GM20000 (cell line): Measurements from ENCODE around the gene FCN3.

Experiments used
- DNase-seq: peaks from one replicate; pipeline ENCODE4 v3.0.0; 2012; ENCODE audit warnings: low spot score
- TF ChIP-seq, protein P1 (sequence below): IDR thresholded peaks from 2 replicates; pipeline ENCODE4 v1.5.1; 2012; ENCODE audit warnings: mild to moderate bottlenecking, control low read depth; ENCODE audit errors: extremely low read depth, missing control alignments

FCN3 gene

DNA sequence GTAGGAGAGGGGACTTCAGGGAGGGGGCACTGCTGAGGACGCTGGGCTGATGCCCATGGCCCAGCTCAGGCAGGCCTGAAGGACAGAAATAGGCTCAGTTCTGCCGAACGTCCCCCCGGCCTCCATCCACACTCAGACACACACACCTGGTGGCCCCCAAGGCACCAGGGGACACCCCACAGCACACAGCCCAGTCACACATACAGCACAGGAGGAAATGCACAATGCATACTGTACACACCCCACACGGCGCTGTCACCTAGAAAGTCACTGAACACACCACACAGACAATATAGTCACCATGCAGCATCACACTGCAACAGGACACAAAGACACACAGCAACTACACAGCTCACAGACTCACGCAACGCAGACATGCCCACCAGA is 32.2 kb downstream of the FCN3 start:
- TF ChIP-seq, protein P1, sequence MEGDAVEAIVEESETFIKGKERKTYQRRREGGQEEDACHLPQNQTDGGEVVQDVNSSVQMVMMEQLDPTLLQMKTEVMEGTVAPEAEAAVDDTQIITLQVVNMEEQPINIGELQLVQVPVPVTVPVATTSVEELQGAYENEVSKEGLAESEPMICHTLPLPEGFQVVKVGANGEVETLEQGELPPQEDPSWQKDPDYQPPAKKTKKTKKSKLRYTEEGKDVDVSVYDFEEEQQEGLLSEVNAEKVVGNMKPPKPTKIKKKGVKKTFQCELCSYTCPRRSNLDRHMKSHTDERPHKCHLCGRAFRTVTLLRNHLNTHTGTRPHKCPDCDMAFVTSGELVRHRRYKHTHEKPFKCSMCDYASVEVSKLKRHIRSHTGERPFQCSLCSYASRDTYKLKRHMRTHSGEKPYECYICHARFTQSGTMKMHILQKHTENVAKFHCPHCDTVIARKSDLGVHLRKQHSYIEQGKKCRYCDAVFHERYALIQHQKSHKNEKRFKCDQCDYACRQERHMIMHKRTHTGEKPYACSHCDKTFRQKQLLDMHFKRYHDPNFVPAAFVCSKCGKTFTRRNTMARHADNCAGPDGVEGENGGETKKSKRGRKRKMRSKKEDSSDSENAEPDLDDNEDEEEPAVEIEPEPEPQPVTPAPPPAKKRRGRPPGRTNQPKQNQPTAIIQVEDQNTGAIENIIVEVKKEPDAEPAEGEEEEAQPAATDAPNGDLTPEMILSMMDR = no peak
- DNase-seq = no peak

- DNase-seq = peak; percentile 83
These were observed 32.9 kb downstream of the FCN3 start, which contains the start of gene SYTL1 for GRCh38 chr1:27341525-27342252. Gene SYTL1, plus strand, starts transcription at chr1:27342022. Its CDS starts 3,313 bp downstream, at chr1:27345335.

GRCh38 chr1:27339213-27339612 is 35.4 kb downstream of the FCN3 start:
- TF ChIP-seq, protein P1 = no peak
- no peak for DNase-seq

More at GRCh38 chr1:27341525-27342252, 32.9 kb downstream of the FCN3 start, which contains the start of gene SYTL1:
- TF ChIP-seq, protein P1 = no peak

DNA sequence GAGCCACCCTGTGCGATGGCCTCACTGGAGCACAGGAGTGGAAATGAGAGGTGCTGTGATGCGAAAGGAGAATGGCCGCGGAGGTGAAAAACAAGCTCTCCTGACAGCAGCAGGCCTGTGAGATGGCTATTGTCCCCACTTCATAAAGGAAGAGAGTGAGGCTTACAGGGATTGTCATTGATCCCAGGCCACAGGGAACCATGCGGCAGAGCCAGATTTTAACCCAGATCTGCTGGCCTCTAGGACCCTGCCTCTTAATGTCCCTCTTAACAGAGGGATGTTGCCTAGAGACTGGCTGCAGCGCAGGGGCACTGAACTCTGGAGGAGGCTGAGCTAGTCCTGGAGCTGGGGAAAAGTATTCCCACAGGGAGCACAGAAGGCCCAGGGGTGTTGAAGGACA is 35.9 kb downstream of the FCN3 start:
- TF ChIP-seq, protein P1 = no peak
- DNase-seq = no peak

GRCh38 chr1:27336756-27337155 is 37.9 kb downstream of the FCN3 start:
- TF ChIP-seq, protein P1 = no peak
- no peak for DNase-seq

GRCh38 chr1:27335506-27336422 is 38.9 kb downstream of the FCN3 start:
- TF ChIP-seq, protein P1 = no peak
- DNase-seq = no peak
